RWPE2 (cell line): ENCODE measurements around the gene SLA2.

Experiments used
- ATAC-seq: fragments of 200-7000 bp; cut with Tn5 transposase; 3 replicates; pipeline ENCODE4 v1.9.1; 2021; ENCODE audit warnings: low read depth
- DNase-seq: peaks from one replicate; pipeline ENCODE4 v3.0.0-alpha.2; 2020; ENCODE audit warnings: low spot score
- H3K27ac ChIP-seq: fragments of 450-650 bp; 2 replicates; pipeline ENCODE4 v1.5.1; 2017; ENCODE audit warnings: mild to moderate bottlenecking; ENCODE audit not compliant: poor library complexity, severe bottlenecking
- H3K27me3 ChIP-seq: fragments of 250-450 bp; sonication (Bioruptor Pico); 2 replicates; pipeline ENCODE4 v1.5.1; 2021; ENCODE audit warnings: mild to moderate bottlenecking, moderate library complexity; ENCODE audit not compliant: insufficient read depth, poor library complexity, severe bottlenecking
- H3K36me3 ChIP-seq: fragments of 250-450 bp; sonication (Bioruptor Pico); 2 replicates; pipeline ENCODE4 v1.5.1; 2020; ENCODE audit warnings: low read depth, mild to moderate bottlenecking, moderate library complexity
- H3K4me1 ChIP-seq: fragments of 250-450 bp; sonication (Bioruptor Pico); 2 replicates; pipeline ENCODE4 v1.5.1; 2021; ENCODE audit warnings: mild to moderate bottlenecking, moderate library complexity; ENCODE audit not compliant: insufficient read depth, poor library complexity, severe bottlenecking
- H3K4me3 ChIP-seq: fragments of 250-450 bp; sonication (Bioruptor Pico); 2 replicates; pipeline ENCODE4 v1.5.1; 2021; ENCODE audit warnings: mild to moderate bottlenecking, moderate library complexity; ENCODE audit not compliant: severe bottlenecking
- H3K9me3 ChIP-seq: fragments of 250-450 bp; sonication (Bioruptor Pico); 2 replicates; pipeline ENCODE4 v1.5.1; 2021; ENCODE audit warnings: mild to moderate bottlenecking, moderate library complexity; ENCODE audit not compliant: severe bottlenecking
- TF ChIP-seq, protein P1 (sequence below): fragments of 450-650 bp; IDR thresholded peaks from one replicate; pipeline ENCODE4 v1.5.1; 2017; ENCODE audit warnings: mild to moderate bottlenecking, moderate library complexity; ENCODE audit not compliant: poor library complexity, severe bottlenecking

The SLA2 gene

DNA sequence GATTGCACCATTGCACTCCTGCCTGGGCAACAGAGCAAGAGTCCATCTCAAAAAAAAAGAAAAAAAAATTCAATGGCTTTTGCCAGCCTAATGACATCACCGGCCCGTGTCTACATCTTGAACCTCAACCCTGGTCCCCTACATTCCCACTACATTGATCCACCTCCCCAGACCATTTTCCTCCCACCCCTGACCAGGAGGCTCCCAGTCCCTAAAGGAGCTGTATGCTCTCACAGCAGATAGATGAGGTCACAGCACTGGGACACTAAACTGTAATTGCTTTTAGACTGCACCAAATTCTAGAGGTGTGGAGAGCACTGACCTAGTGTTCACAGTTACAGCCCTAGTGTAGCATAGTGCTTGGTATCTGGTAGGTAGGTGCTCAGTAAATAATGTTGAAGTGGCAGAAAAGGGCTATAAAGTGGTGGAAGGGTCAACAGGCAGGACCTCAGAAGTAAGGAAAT, 61.9 kb downstream of the SLA2 start:
- TF ChIP-seq, protein P1, sequence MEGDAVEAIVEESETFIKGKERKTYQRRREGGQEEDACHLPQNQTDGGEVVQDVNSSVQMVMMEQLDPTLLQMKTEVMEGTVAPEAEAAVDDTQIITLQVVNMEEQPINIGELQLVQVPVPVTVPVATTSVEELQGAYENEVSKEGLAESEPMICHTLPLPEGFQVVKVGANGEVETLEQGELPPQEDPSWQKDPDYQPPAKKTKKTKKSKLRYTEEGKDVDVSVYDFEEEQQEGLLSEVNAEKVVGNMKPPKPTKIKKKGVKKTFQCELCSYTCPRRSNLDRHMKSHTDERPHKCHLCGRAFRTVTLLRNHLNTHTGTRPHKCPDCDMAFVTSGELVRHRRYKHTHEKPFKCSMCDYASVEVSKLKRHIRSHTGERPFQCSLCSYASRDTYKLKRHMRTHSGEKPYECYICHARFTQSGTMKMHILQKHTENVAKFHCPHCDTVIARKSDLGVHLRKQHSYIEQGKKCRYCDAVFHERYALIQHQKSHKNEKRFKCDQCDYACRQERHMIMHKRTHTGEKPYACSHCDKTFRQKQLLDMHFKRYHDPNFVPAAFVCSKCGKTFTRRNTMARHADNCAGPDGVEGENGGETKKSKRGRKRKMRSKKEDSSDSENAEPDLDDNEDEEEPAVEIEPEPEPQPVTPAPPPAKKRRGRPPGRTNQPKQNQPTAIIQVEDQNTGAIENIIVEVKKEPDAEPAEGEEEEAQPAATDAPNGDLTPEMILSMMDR: no peak
- Histone ChIP-seq H3K36me3 (peaks cover 34% of the 10 kb centered on the region), H3K4me1 (peaks cover 17% of the 10 kb centered on the region), H3K4me3 (no peak overlapping the region), H3K9me3 (no peaks in the 10 kb centered on the region), H3K27ac (no peak overlapping the region), H3K27me3 (no peaks in the 10 kb centered on the region)
- DNase-seq (no peak), ATAC-seq (no peak)

DNA sequence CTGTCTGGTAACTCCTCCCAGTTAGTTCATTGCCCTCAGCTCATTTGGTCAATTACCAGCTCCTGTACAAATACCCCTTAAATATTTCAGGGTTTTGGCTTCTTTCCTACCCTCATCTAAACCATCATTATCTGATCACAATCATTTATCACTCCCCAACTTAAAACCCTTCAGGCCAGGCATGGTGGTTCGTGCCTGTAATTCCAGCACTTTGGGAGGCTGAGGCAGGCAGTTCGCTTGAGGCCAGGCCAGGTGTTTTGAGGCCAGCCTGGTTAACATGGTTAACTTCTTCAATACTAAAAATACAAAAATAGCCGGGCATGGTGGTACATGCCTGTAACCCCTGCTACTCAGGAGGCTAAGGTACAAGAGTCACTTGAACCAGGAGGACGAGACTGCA, 63.2 kb downstream of the SLA2 start:
- DNase-seq (no peak), ATAC-seq (no peak)
- H3K27ac ChIP-seq: no peak overlapping the region
- TF ChIP-seq, protein P1: no peak
- peaks cover 41% of the 10 kb centered on the region for H3K36me3 ChIP-seq
- H3K27me3 ChIP-seq: no peaks in the 10 kb centered on the region
- H3K4me3 ChIP-seq: no peak overlapping the region
- peaks cover 17% of the 10 kb centered on the region for H3K4me1 ChIP-seq
- H3K9me3 ChIP-seq: no peaks in the 10 kb centered on the region

DNA sequence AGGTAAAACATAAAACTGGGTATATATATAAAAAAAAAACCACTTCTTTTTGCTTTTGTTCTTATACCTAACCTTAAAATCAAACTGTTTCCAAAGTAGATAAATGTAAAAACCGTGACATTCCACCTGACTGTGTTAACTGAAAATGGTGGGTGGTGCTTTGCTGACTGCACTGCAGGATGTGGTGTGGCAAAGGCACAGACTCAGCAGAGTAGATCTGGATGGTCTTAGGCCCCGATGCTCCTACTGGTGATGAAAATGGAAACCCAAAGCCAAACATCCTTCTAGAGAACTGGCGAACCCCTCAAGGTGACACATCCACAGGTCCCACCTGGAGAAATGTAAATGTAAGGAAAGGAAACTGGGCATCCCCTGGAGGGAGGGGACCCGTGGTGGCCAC, 63.7 kb downstream of the SLA2 start:
- Histone ChIP-seq H3K36me3 (peaks cover 41% of the 10 kb centered on the region), H3K4me3 (no peak overlapping the region)
- no peak for ATAC-seq

DNA sequence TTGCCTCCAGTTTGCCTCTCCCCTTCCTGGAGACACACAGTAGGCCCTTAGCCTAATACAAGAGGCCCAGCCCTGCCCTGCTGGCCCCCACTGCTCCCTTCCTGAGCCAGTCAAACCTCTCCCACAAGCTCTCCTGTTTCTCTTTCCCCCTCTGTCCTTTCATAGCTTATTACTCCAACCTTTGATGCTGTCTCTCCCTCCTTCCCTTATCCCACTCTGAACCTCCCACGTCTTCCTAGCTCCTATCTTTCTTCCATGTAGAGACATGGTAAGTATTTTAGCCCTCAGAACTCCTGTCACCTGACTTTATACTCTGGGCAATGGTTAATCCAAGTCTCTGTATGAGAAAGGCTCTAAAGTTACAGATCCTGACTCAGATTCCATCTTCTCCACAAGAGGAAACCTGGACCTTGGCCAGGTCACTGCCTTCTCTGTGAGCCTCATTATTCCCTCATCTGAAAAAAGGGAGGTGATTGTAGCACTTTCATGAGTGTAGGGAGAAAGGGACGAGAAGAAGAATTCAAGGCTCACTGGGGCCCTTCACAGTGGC, 65.9 kb downstream of the SLA2 start:
- Histone ChIP-seq H3K27me3 (no peaks in the 10 kb centered on the region), H3K9me3 (no peaks in the 10 kb centered on the region), H3K36me3 (peaks cover 41% of the 10 kb centered on the region), H3K4me3 (no peak overlapping the region), H3K4me1 (peaks cover 12% of the 10 kb centered on the region), H3K27ac (no peak overlapping the region)
- DNase-seq (no peak), ATAC-seq (no peak)
- TF ChIP-seq, protein P1: no peak

More for the DNA sequence above, 63.7 kb downstream of the SLA2 start:
- no peaks in the 10 kb centered on the region for H3K9me3 ChIP-seq
- H3K4me1 ChIP-seq: peaks cover 17% of the 10 kb centered on the region
- no peak for DNase-seq
- no peak overlapping the region for H3K27ac ChIP-seq
- no peaks in the 10 kb centered on the region for H3K27me3 ChIP-seq
- TF ChIP-seq, protein P1: no peak

DNA sequence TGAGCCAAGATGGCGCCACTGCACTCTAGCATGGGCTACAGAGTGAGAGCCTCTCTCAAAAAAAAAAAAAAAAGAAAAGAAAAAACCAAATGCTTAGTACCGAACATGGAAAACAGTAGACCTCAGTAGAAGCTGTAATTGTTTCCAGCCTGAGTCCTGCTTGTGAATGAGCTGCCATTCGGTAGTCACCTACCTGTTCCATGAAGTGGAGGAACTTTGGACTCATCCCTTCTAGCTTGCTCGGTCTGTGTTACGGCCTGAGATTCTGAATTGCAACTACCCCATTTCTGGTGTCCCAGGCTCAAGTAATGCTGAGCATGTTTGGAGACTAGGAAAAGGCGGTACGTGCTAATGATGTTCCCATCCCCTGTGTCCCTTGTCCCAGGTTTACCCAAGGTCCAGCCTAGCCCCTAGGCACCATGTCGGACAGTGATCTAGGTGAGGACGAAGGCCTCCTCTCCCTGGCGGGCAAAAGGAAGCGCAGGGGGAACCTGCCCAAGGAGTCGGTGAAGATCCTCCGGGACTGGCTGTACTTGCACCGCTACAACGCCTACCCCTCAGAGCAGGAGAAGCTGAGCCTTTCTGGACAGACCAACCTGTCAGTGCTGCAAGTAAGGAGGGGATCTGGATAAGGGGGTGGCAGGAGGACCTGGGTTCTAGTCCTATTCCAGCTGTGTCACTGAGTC, 67.5 kb downstream of the SLA2 start:
- ATAC-seq (no peak), DNase-seq (no peak)
- Histone ChIP-seq H3K27me3 (no peaks in the 10 kb centered on the region), H3K4me1 (peaks cover 7% of the 10 kb centered on the region), H3K36me3 (peaks cover 41% of the 10 kb centered on the region), H3K4me3 (no peak overlapping the region), H3K9me3 (no peaks in the 10 kb centered on the region), H3K27ac (no peak overlapping the region)
- TF ChIP-seq, protein P1: no peak
